OCI-M2 (cell line): Measurements from ENCODE around the gene CDH22.

Experiments used
- DNase-seq: peaks from one replicate; lab custom pipeline; 2025; ENCODE audit not compliant: unreplicated experiment; lab: John Stamatoyannopoulos, UW

The CDH22 gene

GRCh38 chr20:46343348-46343974, 35.2 kb upstream of the CDH22 start:
- DNase-seq = no peak

- no peak for DNase-seq
These were observed 34.4 kb upstream of the CDH22 start for GRCh38 chr20:46342451-46343347.

- no peak for DNase-seq
These were observed 33.7 kb upstream of the CDH22 start for GRCh38 chr20:46342010-46342378.

DNA sequence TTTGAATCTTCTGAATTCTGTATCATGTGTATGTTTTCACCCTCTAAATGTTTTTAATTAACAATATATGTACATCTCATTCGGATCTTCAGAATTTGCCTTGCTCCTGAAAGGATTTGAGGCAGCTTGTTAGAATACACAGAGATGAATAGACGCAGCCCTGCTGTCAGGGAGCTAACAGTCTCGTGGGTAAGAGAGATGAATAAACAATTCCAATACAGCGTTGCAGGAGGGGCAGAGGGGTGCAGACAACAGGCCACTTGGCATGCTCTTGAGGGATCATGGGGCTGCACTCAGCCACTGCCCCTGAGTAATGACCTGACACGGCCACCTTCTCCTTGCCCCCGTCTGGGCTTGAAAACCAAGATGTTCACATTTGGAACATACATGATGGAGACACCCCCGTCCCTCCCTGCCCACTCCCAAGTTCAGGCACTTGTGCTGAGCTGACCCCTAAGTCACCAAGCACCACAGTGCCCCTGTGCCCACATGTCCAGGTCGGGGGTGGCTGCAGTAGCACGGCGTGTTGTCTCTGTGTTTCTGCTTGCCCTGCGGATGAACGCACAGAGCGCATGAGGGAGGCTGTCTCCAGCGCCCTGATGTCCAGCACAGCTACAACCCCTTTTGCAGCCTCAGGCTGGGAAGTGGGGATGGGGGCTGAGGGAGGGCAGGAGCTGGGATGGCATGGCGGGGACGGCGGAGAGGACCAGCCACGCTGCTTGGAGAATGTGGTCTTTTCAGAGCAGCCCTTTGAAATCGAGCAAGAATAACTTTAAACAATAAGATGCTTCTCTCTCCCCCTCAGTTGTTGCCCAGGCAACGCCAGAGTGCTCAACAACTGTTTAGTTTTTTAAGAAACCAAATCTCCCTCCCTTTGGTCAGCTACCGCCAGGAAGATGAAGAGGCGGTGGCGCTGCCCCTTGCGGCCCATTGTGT, 33.0 kb upstream of the CDH22 start:
- DNase-seq = no peak

DNA sequence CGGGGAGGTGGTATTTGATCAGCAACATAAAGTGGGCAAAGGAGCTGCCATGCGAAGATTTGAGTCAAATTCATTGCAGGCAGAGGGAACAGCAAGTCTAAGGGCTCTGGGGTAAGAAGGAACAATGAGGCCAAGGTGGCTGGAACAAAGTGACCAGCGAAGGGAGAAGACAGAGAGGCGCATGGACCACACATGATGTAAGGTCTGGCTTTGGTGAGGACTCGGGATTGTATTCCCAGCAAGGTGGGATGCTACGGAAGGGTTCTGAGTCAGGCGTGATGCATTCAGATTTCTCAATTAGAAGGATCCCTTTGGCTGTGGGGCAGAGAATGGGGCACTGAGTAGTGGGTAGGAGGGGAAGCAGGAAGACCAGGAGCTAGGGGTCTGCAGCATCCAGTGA, 30.7 kb upstream of the CDH22 start:
- DNase-seq = no peak

DNA sequence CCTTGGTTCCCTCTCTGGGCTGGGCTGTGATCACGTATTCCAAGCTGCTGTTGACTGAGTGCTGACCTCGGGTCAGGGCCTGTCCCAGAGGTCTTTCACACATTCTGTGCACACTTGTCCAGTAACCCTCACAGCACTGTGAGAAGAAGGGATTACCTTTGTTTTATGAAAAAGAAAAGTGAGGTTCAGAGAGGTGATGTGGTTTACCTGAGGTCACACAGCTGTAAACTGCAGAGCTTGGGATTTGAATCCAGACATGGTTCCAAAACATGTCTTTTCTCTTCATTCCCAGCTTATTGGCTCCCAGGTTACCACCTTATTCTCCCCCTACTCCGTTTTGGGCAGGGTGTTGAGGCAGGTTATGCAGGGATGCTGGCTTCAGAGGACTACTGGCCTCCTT, 28.4 kb upstream of the CDH22 start:
- DNase-seq = no peak

- DNase-seq = no peak
These were observed 26.1 kb upstream of the CDH22 start for GRCh38 chr20:46334303-46334904.

DNA sequence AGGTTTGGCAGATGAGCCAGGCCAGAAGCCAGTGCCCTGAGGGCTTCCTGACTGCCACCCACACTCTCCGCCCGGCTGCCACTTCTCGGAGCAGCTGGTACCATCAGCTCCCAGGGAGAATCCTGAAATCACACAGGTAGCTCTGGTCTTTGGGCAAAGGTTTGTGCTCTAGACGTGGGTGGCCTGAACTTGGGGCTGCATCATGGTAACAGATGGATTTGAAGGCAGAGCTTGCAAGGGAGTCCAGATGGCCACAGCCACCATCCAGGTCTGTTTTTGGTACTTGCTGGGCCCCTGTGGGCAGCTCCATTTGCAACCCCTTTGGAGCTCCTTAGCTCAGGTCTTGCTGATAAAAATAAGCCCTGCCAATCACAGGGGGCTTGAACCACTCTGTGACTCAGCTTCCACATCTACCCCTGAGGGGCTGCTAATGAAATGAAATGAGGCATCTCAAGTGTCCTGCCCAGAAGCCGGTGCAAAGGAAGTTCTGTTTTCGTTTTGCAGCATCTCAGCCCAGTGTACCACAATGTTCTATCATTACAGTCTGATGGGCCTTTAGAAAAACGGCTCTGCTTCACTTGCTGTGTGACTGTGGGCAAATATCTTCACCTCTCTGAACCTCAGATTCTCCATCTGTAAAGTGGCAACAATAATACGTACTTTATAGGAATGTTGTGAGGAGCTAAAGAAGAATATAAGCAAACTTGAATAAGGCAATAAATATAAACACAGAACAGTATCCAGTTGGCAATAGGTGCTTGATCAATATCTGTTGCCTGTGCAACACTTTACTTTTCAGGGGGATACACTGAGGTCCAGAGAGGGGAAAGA, 25.1 kb upstream of the CDH22 start:
- no peak for DNase-seq

DNA sequence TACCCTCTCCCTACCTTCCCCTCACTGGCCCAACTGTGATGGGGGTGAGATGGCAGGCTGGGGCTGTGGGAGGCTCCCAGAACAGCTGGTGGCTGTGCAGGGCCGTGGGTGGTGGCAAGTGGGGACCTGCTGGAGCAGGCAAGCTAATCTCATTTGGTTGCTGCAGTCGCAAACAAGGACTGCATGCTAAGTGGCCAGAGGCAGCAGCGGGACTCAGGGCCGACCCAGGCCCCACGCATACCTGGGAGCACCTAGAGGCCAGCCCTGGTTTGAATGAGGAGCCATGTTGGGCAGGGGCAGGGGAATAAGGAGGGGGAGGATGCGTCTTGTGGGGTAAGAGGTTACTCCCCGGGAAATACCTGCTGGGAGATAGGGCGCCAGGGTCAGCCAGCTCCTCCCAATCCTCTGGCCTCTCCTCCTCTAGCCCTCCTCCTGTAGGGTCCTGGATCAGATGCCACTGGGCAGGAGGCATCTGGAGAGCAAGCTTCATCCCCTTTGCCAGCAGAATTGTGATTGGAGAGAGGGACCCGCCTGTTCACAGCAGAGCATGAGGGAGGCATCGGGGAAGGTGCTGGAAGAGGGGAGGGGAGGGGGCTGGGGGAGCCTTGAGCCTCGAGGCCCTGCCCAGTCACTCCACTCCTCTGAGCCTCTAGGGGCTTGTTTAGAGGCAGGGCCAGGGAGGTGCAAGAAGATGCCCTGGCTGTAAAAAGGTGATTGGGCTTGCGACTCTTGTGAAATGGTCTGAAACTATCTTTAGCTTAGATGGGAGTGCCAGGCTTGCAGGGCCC, 24.3 kb upstream of the CDH22 start:
- DNase-seq = no peak

- no peak for DNase-seq
These were observed 23.5 kb upstream of the CDH22 start for GRCh38 chr20:46331611-46332361.

GRCh38 chr20:46330831-46331371, 22.6 kb upstream of the CDH22 start:
- DNase-seq = no peak

DNA sequence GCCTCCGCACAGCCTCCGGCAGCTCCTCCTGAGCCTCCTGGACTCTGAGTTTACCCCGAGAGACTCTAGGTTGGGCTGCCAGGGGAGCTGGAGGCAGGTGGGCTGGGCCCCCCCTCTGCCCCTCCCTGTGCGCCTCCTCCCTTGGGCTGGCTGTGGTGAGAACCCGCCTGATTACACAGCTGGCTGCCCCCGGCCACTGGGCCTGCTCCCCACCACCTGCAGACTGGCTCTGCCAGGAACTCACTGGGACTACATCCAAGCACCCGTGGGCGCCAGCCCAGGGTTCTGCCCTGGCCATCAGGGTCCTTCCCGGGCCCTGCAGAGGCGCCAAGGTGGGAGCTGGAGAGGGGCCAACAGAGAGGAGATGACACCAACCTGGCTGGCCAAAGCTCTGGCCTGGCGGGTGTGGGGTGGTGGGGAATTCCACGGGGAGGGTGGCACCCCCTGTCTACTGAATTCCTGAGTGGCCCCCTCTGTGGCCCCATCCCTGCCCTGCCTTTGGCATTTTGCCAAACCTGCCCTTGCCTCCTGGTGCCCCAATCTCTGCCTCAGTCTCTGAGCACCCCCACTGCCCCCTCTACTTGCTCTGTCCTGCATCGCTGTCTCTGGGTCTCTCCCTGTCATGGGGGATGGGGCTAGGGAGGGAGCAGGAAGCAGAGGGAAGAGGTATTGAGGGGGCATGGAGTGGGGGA, 21.9 kb upstream of the CDH22 start:
- no peak for DNase-seq

DNA sequence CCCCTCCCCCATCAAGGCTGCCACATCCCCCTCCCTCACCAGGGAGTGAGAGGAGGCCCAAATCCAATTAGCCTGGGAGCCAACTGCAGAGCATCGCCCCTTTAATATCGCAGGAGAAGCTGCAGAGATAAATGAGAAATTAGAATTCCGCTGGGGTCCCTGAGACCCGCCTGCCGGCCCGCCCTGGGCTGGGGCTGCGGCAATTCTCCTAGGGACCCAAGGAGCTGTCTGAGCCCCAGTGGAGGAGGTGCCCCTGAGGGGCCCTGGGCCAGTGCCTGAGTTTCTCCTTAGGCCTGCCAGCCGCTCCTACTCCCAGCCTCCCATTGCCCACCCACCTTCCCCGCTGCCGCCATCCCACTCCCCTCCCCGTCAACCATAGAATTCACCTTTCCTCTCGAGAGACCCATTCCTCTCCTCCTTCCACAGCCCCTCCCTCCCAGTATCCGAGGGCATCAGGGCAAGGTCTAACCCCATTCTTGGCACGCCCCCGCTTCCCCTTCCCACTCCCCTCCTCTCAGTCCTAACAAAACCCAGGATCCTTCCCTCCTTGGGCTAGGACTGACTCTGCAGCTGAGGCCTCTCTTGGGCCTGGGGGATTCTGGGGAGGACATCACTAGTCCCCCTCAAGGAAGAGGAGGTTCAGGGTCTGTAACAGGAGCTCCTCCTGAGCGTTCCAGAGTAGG, 20.0 kb upstream of the CDH22 start:
- no peak for DNase-seq

DNA sequence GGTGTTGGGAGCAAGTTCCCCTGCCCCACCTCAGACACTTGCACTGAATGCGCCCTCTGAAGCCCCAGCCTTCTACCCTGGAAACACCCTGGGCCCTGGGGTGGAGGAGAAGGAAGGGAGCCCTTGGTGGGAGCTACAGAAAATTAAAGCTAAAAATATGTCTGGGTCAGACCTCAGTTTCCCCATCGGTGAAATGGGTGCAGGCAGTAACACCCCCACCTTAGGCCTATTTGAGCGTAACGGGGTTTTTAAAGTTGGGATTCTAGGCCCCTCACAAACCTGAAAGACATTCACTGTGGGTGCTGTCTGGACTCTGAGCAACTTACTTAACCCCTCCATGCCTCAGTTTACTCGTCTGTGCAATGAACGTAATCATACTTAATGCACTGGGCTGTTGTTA, 19.3 kb upstream of the CDH22 start:
- no peak for DNase-seq

DNA sequence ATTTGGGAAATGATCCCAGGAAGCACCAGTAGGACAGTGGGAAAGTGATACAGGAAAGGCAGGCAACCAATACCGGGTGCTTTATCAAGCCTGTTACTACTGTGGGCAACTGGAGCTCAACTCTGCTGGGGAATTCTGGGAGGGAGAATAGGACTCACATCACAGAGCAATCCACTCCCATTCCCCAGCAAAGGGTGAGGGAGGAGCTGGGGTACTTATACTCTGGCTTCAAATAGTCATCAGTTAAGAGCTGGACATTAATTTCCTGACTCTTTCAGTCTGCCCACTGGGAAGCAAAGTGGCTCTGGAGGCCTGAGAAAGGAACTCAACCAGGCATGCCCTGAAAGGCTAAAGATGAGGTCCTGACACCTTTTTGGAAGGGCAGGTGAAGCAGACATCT, 17.5 kb upstream of the CDH22 start:
- no peak for DNase-seq

DNA sequence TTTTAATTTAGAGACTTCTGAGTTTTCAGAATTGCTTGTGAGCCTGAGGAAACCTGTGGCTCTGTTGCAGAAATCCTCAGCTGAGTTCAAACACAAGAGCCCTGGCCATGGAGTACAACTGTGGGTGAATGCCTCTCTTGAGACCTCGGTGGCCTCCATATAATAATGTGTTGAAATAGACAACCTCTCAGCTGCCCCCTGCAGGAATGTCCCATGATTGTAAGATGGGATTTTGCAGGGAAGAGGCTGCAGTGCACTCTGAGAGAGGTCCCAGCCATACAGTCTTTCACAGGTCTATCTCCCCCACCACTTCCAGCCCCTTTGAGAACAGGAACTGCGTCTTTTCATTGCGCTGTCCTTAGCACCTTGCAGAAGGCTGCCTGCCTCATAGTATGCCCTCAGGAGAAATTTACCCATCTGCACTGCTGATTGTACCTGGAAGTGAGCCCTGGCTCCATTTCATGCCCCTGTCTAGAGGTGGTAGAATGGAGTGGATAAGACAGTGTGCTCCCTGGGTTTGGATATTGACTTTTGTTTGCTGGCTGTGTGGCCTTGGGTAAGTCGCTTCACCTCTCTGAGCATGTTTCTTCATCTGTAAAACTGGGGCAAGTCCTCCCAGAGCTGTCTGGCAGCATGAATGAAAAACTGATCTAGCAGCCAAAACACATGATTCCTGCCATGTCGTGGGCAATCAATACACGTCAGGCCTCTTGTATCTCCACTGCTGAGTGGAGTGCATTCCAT, 16.8 kb upstream of the CDH22 start:
- no peak for DNase-seq

- DNase-seq = no peak
These were observed 16.1 kb upstream of the CDH22 start for GRCh38 chr20:46324379-46324778.
